COLO829 (cell line): ENCODE data around the gene BHMT2.

Experiments
- DNase-seq: peaks from one replicate; pipeline ENCODE4 v3.0.0; 2012; ENCODE audit warnings: low spot score

Gene BHMT2

GRCh38 chr5:79062436-79062835 lies 7.1 kb upstream of the BHMT2 start:
- DNase-seq: no peak

GRCh38 chr5:79070350-79070667 lies 742 bp downstream of the BHMT2 start:
- DNase-seq: no peak

- peak; percentile 14 for DNase-seq
These were observed 5.1 kb downstream of the BHMT2 start for GRCh38 chr5:79074641-79075040.

DNA sequence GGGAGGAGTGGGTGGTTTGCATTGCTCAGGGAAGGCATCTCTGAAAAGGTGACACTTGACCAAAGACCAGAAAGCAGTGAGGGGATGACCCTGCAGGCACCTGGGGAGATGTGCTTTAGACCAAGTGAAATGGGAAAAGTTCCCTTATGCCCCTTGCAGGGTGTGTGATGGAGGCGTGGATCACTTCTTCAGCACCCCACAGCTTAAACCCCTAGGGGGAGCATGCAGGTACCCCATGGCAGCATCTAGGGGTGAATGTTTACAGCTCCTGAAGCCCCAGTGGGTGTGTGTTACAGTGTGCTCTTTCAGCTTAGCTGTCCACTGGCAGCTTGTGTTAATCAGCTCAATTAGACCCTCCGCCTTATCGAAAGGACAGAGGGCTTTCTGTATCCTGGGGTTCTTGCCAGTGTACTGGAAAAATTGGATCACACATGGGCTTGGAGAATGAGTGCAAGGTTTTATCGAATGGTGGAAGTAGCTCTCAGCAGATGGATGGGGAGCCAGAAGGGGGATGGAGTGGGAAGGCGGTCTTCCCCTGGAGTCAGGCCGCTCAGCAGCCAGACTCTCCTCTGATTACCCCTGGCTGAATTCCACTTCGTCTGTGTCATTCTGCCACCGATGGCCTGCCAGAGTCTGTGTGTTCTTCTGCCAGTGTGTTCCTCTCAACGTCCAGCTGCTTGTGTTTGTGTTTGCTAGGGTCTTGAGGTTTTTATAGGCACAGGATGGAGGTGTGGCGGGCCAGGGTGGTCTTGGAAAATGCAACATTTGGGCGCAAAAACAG lies 6.3 kb downstream of the BHMT2 start:
- DNase-seq: no peak

- DNase-seq: no peak
These were observed 7.3 kb downstream of the BHMT2 start for GRCh38 chr5:79076819-79077218.

GRCh38 chr5:79077680-79078365 lies 8.3 kb downstream of the BHMT2 start:
- no peak for DNase-seq

DNA sequence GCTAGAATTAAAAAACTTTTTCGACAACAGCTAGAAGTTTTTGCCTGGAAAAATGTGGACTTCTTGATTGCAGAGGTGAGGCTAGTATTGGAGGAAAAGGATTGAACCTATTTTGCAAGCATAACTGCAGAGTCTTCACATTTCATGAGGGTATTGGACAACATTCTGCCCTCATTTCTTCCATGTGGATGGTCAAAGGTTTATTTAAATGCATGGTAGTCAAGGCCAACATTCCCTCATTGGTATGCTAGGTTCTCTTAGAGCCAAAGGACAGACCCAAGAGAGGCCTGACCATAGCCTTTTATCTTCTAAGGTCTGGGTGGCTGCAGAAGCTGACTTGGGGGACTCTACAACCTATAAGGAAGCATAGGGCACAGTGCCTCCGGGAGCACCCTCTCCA lies 11.2 kb downstream of the BHMT2 start:
- DNase-seq: no peak

- DNase-seq: no peak
These were observed 12.2 kb downstream of the BHMT2 start for GRCh38 chr5:79081779-79082178.

DNA sequence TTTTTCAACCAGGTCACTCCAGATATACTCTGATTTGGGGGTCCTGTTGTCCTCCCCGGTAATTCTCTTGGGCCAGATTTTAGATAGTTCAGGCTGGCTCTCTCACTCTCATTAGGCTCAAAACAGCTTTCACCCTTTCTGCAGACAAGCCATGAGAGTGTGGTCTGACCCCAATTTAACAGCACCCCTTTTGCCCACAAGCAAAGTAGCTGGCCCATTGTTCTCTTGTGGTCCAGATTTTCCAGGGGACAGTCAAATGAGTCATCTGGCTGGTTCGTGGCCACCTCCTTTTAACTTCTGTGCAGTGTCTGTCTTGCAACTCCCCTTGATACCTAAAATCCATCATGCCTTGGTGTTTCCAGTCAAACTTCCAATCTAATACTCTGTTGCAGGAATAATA lies 16.5 kb downstream of the BHMT2 start:
- DNase-seq: no peak

DNA sequence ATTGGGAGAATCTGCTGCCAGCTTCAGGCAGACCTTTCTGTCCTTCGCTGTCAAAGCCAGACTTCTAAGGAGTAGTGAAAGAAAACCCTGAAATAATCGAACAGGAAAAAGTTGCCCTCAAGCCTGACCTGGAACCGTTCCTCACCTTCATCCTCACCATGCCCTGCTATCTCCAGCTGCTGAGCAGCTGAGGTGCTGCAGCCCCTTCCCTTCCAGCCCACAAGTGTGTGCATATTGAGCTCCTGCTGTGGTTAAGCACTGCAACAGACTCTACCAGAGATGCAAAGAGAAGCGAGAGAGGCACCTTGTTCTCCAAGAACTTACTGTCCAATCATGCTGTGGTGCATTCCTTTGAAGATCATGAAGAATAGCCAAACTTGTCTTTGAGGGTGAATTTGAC lies 18.9 kb downstream of the BHMT2 start:
- DNase-seq: no peak

- DNase-seq: no peak
These were observed 21.5 kb downstream of the BHMT2 start for GRCh38 chr5:79091064-79091463.

DNA sequence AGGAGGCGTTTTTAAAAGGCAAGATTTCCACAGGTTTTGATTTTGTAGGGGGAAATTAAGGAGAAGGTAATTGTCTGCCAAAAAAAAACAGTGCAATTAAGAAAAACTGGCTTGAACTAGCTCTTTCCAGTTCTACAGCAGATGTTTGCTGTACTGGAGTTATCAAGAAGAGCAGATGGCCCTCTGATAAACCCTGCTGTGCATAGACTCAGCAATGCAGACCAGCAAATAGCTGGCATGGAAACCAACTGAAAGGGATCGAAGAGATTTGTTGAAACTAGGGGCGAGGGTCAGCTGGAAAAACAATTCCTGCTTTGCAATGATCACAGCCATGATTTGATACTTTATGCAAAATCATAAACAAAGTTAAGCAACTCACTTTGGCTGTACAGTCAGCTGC lies 24.2 kb downstream of the BHMT2 start:
- no peak for DNase-seq

DNA sequence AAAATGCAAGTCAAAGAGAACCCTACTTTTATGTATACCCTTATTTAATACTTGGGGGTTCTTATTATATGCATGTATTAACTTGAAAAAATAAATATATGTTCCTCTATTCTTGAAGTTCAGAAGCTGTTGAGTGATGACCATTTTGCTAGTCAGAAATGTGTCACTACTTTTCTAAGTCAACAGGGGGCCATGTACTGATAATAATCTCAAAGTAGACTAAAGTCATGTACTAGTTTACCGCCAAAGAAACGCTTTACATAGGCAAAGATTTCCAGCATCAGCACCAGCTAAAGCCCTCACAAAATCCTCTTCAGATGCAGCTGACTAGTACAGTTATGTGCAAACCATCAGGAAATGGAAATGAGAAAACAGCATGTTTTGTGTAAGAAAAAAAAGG lies 36.3 kb downstream of the BHMT2 start:
- no peak for DNase-seq

DNA sequence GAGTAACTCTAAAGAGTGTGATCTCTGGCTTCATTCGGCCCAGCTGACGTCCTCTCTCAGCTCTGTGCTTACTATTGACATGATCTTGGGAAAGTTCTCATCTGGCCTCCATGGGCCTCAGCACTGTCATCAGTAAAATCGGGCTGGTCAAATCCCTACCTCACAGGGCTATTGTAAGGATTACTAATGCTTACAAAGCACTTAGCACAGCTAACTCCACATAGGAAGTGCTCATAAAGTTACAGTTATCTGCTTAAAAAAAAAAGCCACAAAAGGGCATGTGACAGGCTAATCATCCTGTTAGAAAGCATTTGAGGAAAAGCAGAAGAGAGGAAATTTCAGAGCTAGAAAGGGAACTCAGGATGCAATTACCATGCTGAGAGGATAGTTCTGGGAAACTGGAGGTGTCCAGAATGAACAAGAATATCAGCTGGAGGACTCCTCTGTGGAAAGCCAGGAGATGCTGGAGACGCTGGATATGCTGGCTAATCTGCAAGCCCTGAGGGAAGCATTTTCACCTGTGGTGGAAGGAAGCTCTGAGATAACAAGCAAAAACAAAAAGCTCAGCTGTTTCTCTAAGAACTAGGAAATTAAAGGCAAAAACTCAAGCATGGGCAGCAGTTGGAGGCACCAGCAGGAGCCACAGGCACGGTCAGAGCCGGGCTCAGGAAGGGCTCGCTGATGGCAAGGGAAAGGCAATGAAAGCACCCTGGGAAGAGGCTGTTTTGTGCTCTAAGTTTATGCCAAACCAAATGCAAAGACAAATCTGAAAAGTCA lies 37.6 kb downstream of the BHMT2 start:
- peak; percentile 30 for DNase-seq

DNA sequence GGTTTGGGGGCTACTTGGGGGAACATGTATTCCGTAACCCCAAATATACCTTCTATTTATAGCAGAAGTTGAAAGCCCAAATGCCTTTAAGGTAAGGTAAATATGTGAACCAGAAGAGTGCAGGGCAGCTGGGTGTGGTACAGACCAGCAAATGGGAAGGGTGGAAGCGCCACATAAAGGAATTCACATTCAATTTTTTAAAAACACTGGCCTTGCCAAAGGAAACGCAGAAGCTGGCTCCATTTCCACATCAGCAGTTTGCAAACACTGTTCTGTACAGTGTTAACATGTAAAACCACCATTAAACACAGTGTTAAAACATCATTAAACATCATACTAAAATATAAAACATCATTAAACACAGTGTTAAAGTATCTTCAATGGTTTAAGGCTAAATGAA lies 38.5 kb downstream of the BHMT2 start:
- DNase-seq: no peak

DNA sequence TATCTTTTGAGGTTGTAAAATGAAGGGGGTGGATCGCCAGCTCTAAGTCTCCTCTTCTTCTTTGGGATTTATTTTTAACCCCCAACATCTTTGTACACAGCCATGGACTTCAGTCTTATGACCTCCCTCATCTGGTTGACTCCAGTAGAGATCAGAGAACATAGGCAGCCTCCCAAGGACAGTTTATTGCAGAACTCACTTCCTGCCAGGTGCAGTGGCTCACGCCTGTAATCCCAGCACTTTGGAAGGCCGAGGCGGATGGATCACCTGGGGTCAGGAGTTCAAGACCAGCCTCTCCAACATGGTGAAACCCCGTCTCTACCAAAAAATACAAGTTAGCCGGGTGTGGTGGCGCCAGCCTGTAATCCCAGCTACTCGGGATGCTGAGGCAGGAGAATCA lies 39.2 kb downstream of the BHMT2 start:
- no peak for DNase-seq

GRCh38 chr5:79109527-79110492 lies 40.2 kb downstream of the BHMT2 start:
- DNase-seq: no peak

DNA sequence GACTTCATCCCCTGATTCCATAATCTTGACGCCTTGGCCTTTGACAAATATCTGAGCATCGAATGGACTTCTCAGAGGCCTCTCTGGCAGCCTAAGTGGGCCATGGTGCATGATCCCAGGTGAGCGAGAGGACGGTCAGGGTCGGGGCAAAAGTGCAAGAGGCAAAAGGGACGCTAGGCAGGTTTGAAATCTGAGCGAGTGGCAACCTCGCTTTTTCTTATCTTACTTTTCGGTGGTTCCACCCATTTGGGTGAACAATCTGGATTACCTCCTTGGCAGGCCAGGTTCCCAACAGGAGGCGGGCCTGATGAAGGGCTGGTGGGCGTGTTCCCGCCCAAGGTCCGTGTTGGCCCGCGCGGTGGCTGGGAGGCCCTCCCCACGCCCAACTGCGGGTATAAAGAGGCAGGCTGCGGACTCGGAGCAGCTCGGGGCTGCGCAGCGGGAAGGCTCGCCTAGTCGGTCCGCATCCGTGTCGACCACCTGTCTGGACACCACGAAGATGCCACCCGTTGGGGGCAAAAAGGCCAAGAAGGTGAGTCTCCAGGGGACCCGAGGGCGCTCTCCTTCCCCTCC lies 41.9 kb downstream of the BHMT2 start, which contains the start of gene BHMT:
Gene BHMT (plus strand): TSS at position 423 of the 573 bp plus-strand sequence. CDS start 77 bp downstream, at position 500.
- no peak for DNase-seq

DNA sequence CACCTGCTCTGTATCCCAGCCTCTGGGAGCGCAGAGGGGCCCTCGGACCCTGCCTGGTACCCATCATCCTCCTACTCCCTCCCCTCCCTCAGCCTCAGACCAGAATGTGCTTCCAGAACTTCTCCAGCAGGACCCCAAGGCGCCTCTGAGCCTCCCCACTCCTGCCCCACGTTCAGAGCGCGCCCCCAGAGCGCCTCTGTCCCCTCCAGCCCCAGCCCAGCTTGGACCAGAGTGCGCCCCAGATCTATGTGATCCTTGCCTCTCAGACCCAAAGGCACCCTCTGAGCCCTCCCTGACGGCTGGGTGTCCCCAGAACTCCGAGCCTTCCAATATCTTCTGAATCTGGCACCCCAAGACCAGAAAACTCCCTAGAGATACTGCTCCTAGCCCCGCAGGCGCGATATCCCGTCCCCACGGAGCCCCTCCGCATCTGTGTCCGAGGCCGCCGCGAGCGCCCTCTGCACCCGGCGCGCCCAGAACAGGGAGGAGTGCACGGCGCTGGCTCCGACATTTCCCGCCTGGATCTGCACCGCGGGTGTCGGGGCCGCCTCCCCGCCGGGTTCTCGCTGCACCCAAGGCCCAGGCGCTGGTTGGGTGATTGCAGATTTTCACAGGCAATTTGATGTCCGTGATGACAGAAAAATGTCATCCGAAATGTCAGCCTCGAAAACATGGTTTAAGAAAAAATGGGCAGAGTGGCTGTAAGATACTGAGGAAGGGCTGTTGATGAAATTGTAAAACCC lies 42.6 kb downstream of the BHMT2 start:
- DNase-seq: no peak

GRCh38 chr5:79112703-79113058 lies 43.1 kb downstream of the BHMT2 start:
- no peak for DNase-seq

DNA sequence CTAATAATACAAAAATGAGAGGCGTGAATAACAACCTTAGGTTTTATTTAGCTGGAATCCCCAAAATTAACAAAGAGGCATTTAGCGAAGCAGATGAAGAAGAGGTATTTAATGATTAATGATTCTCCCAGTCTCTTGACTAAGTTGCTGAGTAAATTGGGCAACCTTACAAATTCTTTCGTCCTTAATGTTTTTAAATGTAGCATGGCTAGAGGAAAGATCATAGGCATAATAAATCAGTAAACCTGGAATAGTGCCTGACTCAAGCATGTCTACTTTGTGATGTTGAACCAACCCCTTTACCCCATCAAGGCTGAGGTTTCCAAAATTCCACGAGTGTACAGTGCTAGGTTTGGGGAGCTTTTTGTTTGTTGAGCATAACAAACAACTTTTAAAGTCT lies 49.9 kb downstream of the BHMT2 start:
- no peak for DNase-seq
